ENCODE results near the gene TRPV3. TPM values are rescaled to one million over a fixed set of nuclear protein-coding genes. Genes with fewer than 3 reads are reported as not detected.

The TRPV3 gene
- total and polyA plus RNA-seq, 9 of the 15 experiments (the other 6 are each of a cell fraction or from before 2014, with no cell fraction given), result 0.03 to 0.42 (median 0.11) TPM; not detected in 1

DNA sequence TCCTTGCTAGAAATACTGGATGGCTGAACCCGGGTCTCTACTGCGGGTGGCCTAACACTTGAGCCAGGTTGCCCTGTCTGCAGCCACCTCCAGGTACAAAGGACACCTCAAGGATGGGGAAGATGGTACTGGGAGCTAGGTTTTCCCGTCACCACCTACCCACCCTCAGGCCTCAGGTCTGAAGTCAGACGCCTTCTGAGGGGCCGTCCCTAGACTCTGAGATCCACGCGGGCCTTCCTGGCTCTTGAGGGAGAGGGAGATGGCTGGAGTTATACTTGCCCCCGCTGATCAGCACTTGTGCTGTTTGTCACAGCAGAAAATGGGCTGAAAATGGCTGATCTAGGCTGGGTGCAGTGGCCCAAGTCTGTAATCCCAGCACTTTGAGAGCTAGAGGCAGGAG lies 10.6 kb downstream of the TRPV3 start:
- Histone ChIP-seq H4K20me1 (replicated peaks; ENCODE audit: control insufficient read depth, insufficient read depth, low read length) (no peaks in the 10 kb centered on the region; the same call in 1 of the 2 replicates), H3K9me3 (replicated peaks; ENCODE audit: control insufficient read depth, insufficient read depth, low read depth, low read length) (no peaks in the 10 kb centered on the region), H3K27me3 (ENCODE audit: control insufficient read depth in 2 of 2, insufficient read depth in 2 of 2, low read length in 2 of 2) (peaks cover 0 to 46% of the 10 kb centered on the region in 2 experiments; a peak in 2 of 5 replicates), H3K4me2 (ENCODE audit: insufficient read depth, low read length) (no peak overlapping the region), H3K9me1 (ENCODE audit: control insufficient read depth, insufficient read depth, low read length) (no peaks in the 10 kb centered on the region), H3K4me1 (replicated peaks in 1 of 2; ENCODE audit: control insufficient read depth in 2 of 2, insufficient read depth in 2 of 2, low read length in 2 of 2) (no peaks in the 10 kb centered on the region; a peak in 1 of 5 replicates), H2AFZ (ENCODE audit: low read depth, low read length) (no peak overlapping the region), H3K4me3 (no peak overlapping the region), H3K27ac (ENCODE audit: extremely low read depth, low read depth, low read length) (no peak overlapping the region), H3K36me3 (ENCODE audit: control insufficient read depth, insufficient read depth, low read length) (no peaks in the 10 kb centered on the region), H3K9ac (ENCODE audit: insufficient read depth in 1 of 2, low read depth in 2 of 2, low read length in 2 of 2) (no peak overlapping the region), H3K79me2 (ENCODE audit: control insufficient read depth, insufficient read depth, low read length) (no peaks in the 10 kb centered on the region)
- intact Hi-C loops (cut with micrococcal nuclease) (no loop called here), in situ Hi-C loops (cut with MboI) (no loop called here)
- ATAC-seq (no peak), FAIRE-seq (no peak), DNase-seq (ENCODE audit: extremely low read depth in 1 of 4, low spot score in 3 of 4) (no peak)
- ChIA-PET POLR2A (no interaction called here), CTCF (ENCODE audit: low intra/inter-chr PET ratio) (no interaction called here)
- WGBS (ENCODE audit: insufficient coverage, low coverage, missing lambda C conversion rate), result 27% methylated on average over 5 of the region's 8 CpGs
- TF ChIP-seq ESRRA (IDR thresholded peaks at IDR 0.05; ENCODE audit: borderline replicate concordance, low read depth), result no peak
- no peak for TF ChIP-seq LEF1 (IDR thresholded peaks at IDR 0.05)
- no peak for TF ChIP-seq CXXC5 (CRISPR knock-in tag; IDR thresholded peaks at IDR 0.05)
- TF ChIP-seq, protein P1, sequence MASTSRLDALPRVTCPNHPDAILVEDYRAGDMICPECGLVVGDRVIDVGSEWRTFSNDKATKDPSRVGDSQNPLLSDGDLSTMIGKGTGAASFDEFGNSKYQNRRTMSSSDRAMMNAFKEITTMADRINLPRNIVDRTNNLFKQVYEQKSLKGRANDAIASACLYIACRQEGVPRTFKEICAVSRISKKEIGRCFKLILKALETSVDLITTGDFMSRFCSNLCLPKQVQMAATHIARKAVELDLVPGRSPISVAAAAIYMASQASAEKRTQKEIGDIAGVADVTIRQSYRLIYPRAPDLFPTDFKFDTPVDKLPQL (IDR thresholded peaks at IDR 0.05; ENCODE audit: extremely low read depth, insufficient read length), result no peak
- TF ChIP-seq, protein P2, sequence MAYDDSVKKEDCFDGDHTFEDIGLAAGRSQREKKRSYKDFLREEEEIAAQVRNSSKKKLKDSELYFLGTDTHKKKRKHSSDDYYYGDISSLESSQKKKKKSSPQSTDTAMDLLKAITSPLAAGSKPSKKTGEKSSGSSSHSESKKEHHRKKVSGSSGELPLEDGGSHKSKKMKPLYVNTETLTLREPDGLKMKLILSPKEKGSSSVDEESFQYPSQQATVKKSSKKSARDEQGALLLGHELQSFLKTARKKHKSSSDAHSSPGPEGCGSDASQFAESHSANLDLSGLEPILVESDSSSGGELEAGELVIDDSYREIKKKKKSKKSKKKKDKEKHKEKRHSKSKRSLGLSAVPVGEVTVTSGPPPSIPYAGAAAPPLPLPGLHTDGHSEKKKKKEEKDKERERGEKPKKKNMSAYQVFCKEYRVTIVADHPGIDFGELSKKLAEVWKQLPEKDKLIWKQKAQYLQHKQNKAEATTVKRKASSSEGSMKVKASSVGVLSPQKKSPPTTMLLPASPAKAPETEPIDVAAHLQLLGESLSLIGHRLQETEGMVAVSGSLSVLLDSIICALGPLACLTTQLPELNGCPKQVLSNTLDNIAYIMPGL (CRISPR knock-in tag; IDR thresholded peaks at IDR 0.05), result no peak
- TF ChIP-seq, protein P3, sequence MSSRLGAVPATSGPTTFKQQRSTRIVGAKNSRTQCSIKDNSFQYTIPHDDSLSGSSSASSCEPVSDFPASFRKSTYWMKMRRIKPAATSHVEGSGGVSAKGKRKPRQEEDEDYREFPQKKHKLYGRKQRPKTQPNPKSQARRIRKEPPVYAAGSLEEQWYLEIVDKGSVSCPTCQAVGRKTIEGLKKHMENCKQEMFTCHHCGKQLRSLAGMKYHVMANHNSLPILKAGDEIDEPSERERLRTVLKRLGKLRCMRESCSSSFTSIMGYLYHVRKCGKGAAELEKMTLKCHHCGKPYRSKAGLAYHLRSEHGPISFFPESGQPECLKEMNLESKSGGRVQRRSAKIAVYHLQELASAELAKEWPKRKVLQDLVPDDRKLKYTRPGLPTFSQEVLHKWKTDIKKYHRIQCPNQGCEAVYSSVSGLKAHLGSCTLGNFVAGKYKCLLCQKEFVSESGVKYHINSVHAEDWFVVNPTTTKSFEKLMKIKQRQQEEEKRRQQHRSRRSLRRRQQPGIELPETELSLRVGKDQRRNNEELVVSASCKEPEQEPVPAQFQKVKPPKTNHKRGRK (tag; IDR thresholded peaks at IDR 0.05), result no peak
- no peak for TF ChIP-seq NCOA6 (IDR thresholded peaks at IDR 0.05)
- no peak for TF ChIP-seq OTX1 (CRISPR knock-in tag; IDR thresholded peaks at IDR 0.05)
- no peak for TF ChIP-seq TBL1XR1 (IDR thresholded peaks at IDR 0.05; ENCODE audit: low read length in 2 of 2)
- no peak for TF ChIP-seq DMBX1 (CRISPR knock-in tag; IDR thresholded peaks at IDR 0.05; ENCODE audit: borderline replicate concordance)
- TF ChIP-seq RBM39 (optimal IDR thresholded peaks at IDR 0.05; ENCODE audit: low read depth, low read length), result no peak
- no peak for TF ChIP-seq BCL6 (CRISPR knock-in tag; IDR thresholded peaks at IDR 0.05)
- no peak for TF ChIP-seq ETV6 (IDR thresholded peaks at IDR 0.05; ENCODE audit: borderline replicate concordance in 1 of 2, low read depth in 2 of 2, low read length in 1 of 2)
- no peak for TF ChIP-seq ETV6 (CRISPR knock-in tag; IDR thresholded peaks at IDR 0.05; ENCODE audit: borderline replicate concordance)
- TF ChIP-seq, protein P4, sequence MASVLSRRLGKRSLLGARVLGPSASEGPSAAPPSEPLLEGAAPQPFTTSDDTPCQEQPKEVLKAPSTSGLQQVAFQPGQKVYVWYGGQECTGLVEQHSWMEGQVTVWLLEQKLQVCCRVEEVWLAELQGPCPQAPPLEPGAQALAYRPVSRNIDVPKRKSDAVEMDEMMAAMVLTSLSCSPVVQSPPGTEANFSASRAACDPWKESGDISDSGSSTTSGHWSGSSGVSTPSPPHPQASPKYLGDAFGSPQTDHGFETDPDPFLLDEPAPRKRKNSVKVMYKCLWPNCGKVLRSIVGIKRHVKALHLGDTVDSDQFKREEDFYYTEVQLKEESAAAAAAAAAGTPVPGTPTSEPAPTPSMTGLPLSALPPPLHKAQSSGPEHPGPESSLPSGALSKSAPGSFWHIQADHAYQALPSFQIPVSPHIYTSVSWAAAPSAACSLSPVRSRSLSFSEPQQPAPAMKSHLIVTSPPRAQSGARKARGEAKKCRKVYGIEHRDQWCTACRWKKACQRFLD (CRISPR knock-in tag; IDR thresholded peaks at IDR 0.05), result no peak
- TF ChIP-seq POLR2AphosphoS2 (IDR thresholded peaks at IDR 0.05; ENCODE audit: low read length), result no peak
- TF ChIP-seq, protein P5, sequence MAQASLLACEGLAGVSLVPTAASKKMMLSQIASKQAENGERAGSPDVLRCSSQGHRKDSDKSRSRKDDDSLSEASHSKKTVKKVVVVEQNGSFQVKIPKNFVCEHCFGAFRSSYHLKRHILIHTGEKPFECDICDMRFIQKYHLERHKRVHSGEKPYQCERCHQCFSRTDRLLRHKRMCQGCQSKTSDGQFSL (CRISPR knock-in tag; IDR thresholded peaks at IDR 0.05), result no peak
- TF ChIP-seq, protein P5 (tag; IDR thresholded peaks at IDR 0.05), result no peak
- no TSS peak for BruUV-seq (replicated peaks)
